GM12878 (cell line): ENCODE results near the gene NOSTRIN. TPM values are rescaled to one million over a fixed set of nuclear protein-coding genes. Genes with fewer than 3 reads are reported as not detected.

Experiments
- ATAC-seq: fragments of 200-7000 bp; cut with Tn5 transposase; 3 replicates; pipeline ENCODE4 v1.9.1; 2020; ENCODE audit warnings: mild to moderate bottlenecking, moderate library complexity
- BruUV-seq: library from RNA; stranded (reverse); fragments of 400-500 nt; replicated peaks from 2 replicates; lab custom pipeline; 2021; lab: Mats Ljungman, UMichigan
- CTCF ChIA-PET: fragments of 300-600 bp; sonication (Branson Sonifier 250); formaldehyde crosslinking; extraction: SDS; loops from one replicate; lab custom pipeline; 2021; ENCODE audit warnings: inconsistent platforms; lab: Yijun Ruan, JAX
- POLR2A ChIA-PET: fragments of 350-600 bp; formaldehyde crosslinking; extraction: SDS; loops from one replicate; lab custom pipeline; 2021; ENCODE audit warnings: inconsistent platforms; lab: Charles Lee
- RAD21 ChIA-PET: fragments of 300-600 bp; sonication (Branson Sonifier 250); formaldehyde crosslinking; loops from one replicate; lab custom pipeline; 2023; ENCODE audit warnings: antibody characterized with exemption; ENCODE audit not compliant: unreplicated experiment; lab: Charles Lee
- SMC1A ChIA-PET: fragments of 300-600 bp; sonication (Branson Sonifier 250); formaldehyde crosslinking; loops from one replicate; lab custom pipeline; 2023; ENCODE audit not compliant: unreplicated experiment, uncharacterized antibody; lab: Charles Lee
- DNase-seq: peaks from one replicate; pipeline ENCODE4 v3.0.0-alpha.2; 2011; ENCODE audit warnings: low read depth, low spot score
- FAIRE-seq: peaks from 3 replicates; lab custom pipeline; 2011; peaks lifted over from hg19 to GRCh38; lab: Jason Lieb, UNC
- H2AFZ ChIP-seq: 2 replicates; pipeline ENCODE4 v1.6.0; 2011; ENCODE audit warnings: low read depth, low read length, control low read depth; ENCODE audit not compliant: control insufficient read depth
- H3K27ac ChIP-seq: 2 replicates; pipeline ENCODE4 v1.5.1; 2011; ENCODE audit warnings: control low read depth; ENCODE audit not compliant: control insufficient read depth, insufficient read depth
- H3K27me3 ChIP-seq, 2 experiments: replicated peaks in 1 of 2; 2 replicates each; pipeline versions ENCODE4 v1.6.0 to v1.6.1; 2011; ENCODE audit warnings: low read length in 1 of 2; ENCODE audit not compliant: control insufficient read depth in 2 of 2, insufficient read depth in 2 of 2
- H3K36me3 ChIP-seq, 2 experiments: 2 replicates each; pipeline ENCODE4 v1.5.1; 2011; ENCODE audit warnings: low read length in 1 of 2; ENCODE audit not compliant: control insufficient read depth in 2 of 2, insufficient read depth in 2 of 2
- H3K4me1 ChIP-seq: 2 replicates; pipeline ENCODE4 v1.6.1; 2011; ENCODE audit warnings: mild to moderate bottlenecking, low read length, moderate library complexity, mixed read lengths; ENCODE audit not compliant: control insufficient read depth, insufficient read depth
- H3K4me2 ChIP-seq: 2 replicates; pipeline ENCODE4 v1.6.0; 2011; ENCODE audit warnings: control low read depth; ENCODE audit not compliant: control insufficient read depth, insufficient read depth
- H3K4me3 ChIP-seq: fragments of 200-600 bp; sonication (generic); 2 replicates; pipeline ENCODE4 v1.5.1; 2016
- H3K79me2 ChIP-seq: 2 replicates; pipeline ENCODE4 v1.6.0; 2011; ENCODE audit warnings: low read length; ENCODE audit not compliant: control insufficient read depth, insufficient read depth
- H3K9ac ChIP-seq: 2 replicates; pipeline ENCODE4 v1.8.0; 2011; ENCODE audit warnings: low read length, control low read depth, mixed read lengths; ENCODE audit not compliant: control insufficient read depth, insufficient read depth
- H3K9me3 ChIP-seq: replicated peaks from 3 replicates; pipeline ENCODE4 v1.5.1; 2011; ENCODE audit warnings: mild to moderate bottlenecking, low read length; ENCODE audit not compliant: control insufficient read depth, insufficient read depth
- H4K20me1 ChIP-seq: 2 replicates; pipeline ENCODE4 v1.6.0; 2011; ENCODE audit not compliant: control insufficient read depth, insufficient read depth
- KLF5 ChIP-seq: fragments of 450-650 bp; IDR thresholded peaks from 2 replicates; pipeline ENCODE4 v1.6.1; 2014; ENCODE audit warnings: mild to moderate bottlenecking; ENCODE audit not compliant: partially characterized antibody
- NFIC ChIP-seq: IDR thresholded peaks from 2 replicates; pipeline ENCODE4 v1.6.1; 2012; ENCODE audit warnings: low read depth, mild to moderate bottlenecking, inconsistent platforms, low read length, moderate library complexity
- POLR2A ChIP-seq: IDR thresholded peaks from 2 replicates; pipeline ENCODE4 v1.6.1; 2011; ENCODE audit warnings: low read depth, mild to moderate bottlenecking, low read length
- SIX5 ChIP-seq: IDR thresholded peaks from 2 replicates; pipeline ENCODE4 v1.6.1; 2011; ENCODE audit warnings: mild to moderate bottlenecking, low read depth, low read length, moderate library complexity; ENCODE audit not compliant: severe bottlenecking
- TCF12 ChIP-seq: IDR thresholded peaks from 2 replicates; pipeline ENCODE4 v1.6.1; 2011; ENCODE audit warnings: low read depth, mild to moderate bottlenecking, low read length
- TCF7 ChIP-seq: IDR thresholded peaks from 2 replicates; pipeline ENCODE4 v1.6.1; 2014; ENCODE audit warnings: antibody characterized with exemption, borderline replicate concordance
- YBX1 ChIP-seq: fragments of 450-650 bp; IDR thresholded peaks from 2 replicates; pipeline ENCODE4 v1.6.1; 2016; ENCODE audit warnings: antibody characterized with exemption
- ZBED1 ChIP-seq: IDR thresholded peaks from 2 replicates; pipeline ENCODE4 v1.6.1; 2016; ENCODE audit warnings: borderline replicate concordance
- ZNF622 ChIP-seq: fragments of 450-650 bp; IDR thresholded peaks from 2 replicates; pipeline ENCODE4 v1.6.1; 2017; ENCODE audit warnings: mild to moderate bottlenecking, inconsistent platforms
- WGBS: methylation state at CpG from one replicate; pipeline ENCODE4 v1.1.6; 2016; ENCODE audit warnings: low lambda C conversion rate; ENCODE audit not compliant: insufficient replicate concordance, insufficient coverage; ENCODE audit errors: missing lambda C conversion rate; 5-methylcytosine and 5-hydroxymethylcytosine counted together
- in situ Hi-C: fragments of 300-500 bp; cut with MboI; formaldehyde crosslinking; loops from 9 replicates; pipeline ENCODE4 v1.14.3; 2018; ENCODE audit warnings: mixed read lengths
- intact Hi-C: fragments of 100-400 bp; cut with micrococcal nuclease; formaldehyde crosslinking; loops from one replicate; pipeline ENCODE4 v1.14.2; 2022; ENCODE audit not compliant: unreplicated experiment
- polyA plus RNA-seq, 11 experiments: library from polyadenylated mRNA; depleted of rRNA in 4 of 11; unstranded in 6 of 11; stranded (reverse) in 5 of 11; fragments of >200 nt; fragmentation: Nextera tagmentation in 4 of 11; fragmentation: Illumina TruSeq in 1 of 11; extraction: Ambion mirVana in 4 of 11; extraction: Trizol in 1 of 11; gene quantifications; 1 replicate in 1 of 11; 2 replicates in 10 of 11; pipeline versions ENCODE4 v1.2.1 to v1.2.3, GENCODE V29; 2011 to 2016; ENCODE audit warnings: inconsistent platforms in 2 of 11, missing spikeins in 2 of 11, low read depth in 1 of 11
- total RNA-seq, 4 experiments: library from RNA; depleted of rRNA in 3 of 4; stranded (reverse); fragments of >200 nt in 3 of 4; fragmentation: Illumina TruSeq in 1 of 4; extraction: Trizol in 1 of 4; gene quantifications; 2 replicates each; pipeline versions ENCODE4 v1.2.1 to v1.2.3, GENCODE V29; 2013 to 2021
- TF ChIP-seq, protein P1 (sequence below): fragments of 450-650 bp; IDR thresholded peaks from 2 replicates; pipeline ENCODE4 v1.6.1; 2017; ENCODE audit warnings: mild to moderate bottlenecking, low read depth, inconsistent platforms; ENCODE audit not compliant: poor library complexity, severe bottlenecking
- TF ChIP-seq, protein P2 (sequence below): fragments of 450-650 bp; formaldehyde crosslinking; IDR thresholded peaks from 2 replicates; pipeline ENCODE4 v1.5.0; 2022; ENCODE audit warnings: mild to moderate bottlenecking, missing genetic modification characterization
- TF ChIP-seq, protein P3 (sequence below): fragments of 450-650 bp; IDR thresholded peaks from 2 replicates; pipeline ENCODE4 v1.6.1; 2016; ENCODE audit warnings: mild to moderate bottlenecking
- TF ChIP-seq, protein P4 (sequence below): fragments of 450-650 bp; IDR thresholded peaks from 2 replicates; pipeline ENCODE4 v1.6.1; 2016; ENCODE audit warnings: mild to moderate bottlenecking, moderate library complexity, borderline replicate concordance

The NOSTRIN gene
- total and polyA plus RNA-seq, 10 of the 15 experiments (the other 5 are each of a cell fraction or from before 2014, with no cell fraction given) = 0.13 to 0.42 (median 0.37) TPM; not detected in 5

DNA sequence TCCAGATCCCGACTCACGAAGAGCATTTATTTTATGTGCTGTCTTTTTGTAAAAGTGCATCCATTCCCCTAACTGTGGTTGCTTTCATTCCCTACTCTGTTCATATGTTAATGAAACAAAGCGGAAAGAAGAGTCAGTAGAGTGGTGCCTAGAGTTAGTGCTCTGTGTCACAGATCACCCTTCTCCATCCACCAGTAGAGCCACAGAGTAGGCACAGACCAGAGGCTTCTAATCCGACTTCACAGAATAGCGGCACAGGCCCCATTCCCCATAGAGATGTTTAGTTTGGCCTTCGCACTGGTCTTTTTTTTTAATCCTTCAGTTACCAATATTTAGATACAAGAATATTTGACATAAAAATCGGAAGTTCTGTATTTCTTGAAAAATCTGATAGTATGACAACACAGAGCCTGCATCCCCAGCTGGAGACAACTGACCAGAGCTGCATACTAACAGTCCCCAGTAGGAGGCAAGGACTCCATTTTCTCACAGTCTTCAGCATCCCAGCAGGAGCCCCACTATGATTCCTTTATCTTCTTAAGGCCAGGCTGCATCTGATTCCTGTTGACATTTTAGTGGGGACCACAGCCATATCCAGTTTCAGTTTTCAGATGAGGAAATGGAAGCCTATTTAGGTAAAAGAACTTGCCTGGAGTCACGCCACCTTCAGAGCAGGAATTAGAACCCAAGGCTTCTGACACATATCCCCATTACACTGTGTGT, 105.7 kb downstream of the NOSTRIN start:
- Histone ChIP-seq H2AFZ (no peak overlapping the region), H3K27me3 (peaks cover 2 to 7% of the 10 kb centered on the region in 2 experiments; a peak in 3 of 4 replicates), H3K4me1 (no peaks in the 10 kb centered on the region), H3K36me3 (no peaks in the 10 kb centered on the region), H3K4me2 (no peak overlapping the region), H3K27ac (no peak overlapping the region), H3K4me3 (no peak overlapping the region), H4K20me1 (no peaks in the 10 kb centered on the region), H3K9ac (no peak overlapping the region), H3K9me3 (no peaks in the 10 kb centered on the region), H3K79me2 (no peaks in the 10 kb centered on the region)
- SMC1A ChIA-PET = no interaction called here
- intact Hi-C loops (no loop called here), in situ Hi-C loops (no loop called here)
- CTCF ChIA-PET = no interaction called here
- RAD21 ChIA-PET = no interaction called here
- FAIRE-seq (no peak), ATAC-seq (no peak), DNase-seq (no peak)
- POLR2A ChIA-PET = no interaction called here
- WGBS = 74% methylated on average over 8 of the region's 8 CpGs
- no TSS peak for BruUV-seq
- TF ChIP-seq ZNF622 (no peak), POLR2A (no peak), TCF12 (no peak), SIX5 (no peak), KLF5 (no peak), TCF7 (no peak), NFIC (no peak), YBX1 (no peak), ZBED1 (no peak)
- TF ChIP-seq, protein P1, sequence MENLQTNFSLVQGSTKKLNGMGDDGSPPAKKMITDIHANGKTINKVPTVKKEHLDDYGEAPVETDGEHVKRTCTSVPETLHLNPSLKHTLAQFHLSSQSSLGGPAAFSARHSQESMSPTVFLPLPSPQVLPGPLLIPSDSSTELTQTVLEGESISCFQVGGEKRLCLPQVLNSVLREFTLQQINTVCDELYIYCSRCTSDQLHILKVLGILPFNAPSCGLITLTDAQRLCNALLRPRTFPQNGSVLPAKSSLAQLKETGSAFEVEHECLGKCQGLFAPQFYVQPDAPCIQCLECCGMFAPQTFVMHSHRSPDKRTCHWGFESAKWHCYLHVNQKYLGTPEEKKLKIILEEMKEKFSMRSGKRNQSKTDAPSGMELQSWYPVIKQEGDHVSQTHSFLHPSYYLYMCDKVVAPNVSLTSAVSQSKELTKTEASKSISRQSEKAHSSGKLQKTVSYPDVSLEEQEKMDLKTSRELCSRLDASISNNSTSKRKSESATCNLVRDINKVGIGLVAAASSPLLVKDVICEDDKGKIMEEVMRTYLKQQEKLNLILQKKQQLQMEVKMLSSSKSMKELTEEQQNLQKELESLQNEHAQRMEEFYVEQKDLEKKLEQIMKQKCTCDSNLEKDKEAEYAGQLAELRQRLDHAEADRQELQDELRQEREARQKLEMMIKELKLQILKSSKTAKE = no peak
- TF ChIP-seq, protein P2, sequence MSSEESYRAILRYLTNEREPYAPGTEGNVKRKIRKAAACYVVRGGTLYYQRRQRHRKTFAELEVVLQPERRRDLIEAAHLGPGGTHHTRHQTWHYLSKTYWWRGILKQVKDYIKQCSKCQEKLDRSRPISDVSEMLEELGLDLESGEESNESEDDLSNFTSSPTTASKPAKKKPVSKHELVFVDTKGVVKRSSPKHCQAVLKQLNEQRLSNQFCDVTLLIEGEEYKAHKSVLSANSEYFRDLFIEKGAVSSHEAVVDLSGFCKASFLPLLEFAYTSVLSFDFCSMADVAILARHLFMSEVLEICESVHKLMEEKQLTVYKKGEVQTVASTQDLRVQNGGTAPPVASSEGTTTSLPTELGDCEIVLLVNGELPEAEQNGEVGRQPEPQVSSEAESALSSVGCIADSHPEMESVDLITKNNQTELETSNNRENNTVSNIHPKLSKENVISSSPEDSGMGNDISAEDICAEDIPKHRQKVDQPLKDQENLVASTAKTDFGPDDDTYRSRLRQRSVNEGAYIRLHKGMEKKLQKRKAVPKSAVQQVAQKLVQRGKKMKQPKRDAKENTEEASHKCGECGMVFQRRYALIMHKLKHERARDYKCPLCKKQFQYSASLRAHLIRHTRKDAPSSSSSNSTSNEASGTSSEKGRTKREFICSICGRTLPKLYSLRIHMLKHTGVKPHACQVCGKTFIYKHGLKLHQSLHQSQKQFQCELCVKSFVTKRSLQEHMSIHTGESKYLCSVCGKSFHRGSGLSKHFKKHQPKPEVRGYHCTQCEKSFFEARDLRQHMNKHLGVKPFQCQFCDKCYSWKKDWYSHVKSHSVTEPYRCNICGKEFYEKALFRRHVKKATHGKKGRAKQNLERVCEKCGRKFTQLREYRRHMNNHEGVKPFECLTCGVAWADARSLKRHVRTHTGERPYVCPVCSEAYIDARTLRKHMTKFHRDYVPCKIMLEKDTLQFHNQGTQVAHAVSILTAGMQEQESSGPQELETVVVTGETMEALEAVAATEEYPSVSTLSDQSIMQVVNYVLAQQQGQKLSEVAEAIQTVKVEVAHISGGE (CRISPR knock-in tag) = no peak
- TF ChIP-seq, protein P3, sequence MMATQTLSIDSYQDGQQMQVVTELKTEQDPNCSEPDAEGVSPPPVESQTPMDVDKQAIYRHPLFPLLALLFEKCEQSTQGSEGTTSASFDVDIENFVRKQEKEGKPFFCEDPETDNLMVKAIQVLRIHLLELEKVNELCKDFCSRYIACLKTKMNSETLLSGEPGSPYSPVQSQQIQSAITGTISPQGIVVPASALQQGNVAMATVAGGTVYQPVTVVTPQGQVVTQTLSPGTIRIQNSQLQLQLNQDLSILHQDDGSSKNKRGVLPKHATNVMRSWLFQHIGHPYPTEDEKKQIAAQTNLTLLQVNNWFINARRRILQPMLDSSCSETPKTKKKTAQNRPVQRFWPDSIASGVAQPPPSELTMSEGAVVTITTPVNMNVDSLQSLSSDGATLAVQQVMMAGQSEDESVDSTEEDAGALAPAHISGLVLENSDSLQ = no peak
- TF ChIP-seq, protein P4, sequence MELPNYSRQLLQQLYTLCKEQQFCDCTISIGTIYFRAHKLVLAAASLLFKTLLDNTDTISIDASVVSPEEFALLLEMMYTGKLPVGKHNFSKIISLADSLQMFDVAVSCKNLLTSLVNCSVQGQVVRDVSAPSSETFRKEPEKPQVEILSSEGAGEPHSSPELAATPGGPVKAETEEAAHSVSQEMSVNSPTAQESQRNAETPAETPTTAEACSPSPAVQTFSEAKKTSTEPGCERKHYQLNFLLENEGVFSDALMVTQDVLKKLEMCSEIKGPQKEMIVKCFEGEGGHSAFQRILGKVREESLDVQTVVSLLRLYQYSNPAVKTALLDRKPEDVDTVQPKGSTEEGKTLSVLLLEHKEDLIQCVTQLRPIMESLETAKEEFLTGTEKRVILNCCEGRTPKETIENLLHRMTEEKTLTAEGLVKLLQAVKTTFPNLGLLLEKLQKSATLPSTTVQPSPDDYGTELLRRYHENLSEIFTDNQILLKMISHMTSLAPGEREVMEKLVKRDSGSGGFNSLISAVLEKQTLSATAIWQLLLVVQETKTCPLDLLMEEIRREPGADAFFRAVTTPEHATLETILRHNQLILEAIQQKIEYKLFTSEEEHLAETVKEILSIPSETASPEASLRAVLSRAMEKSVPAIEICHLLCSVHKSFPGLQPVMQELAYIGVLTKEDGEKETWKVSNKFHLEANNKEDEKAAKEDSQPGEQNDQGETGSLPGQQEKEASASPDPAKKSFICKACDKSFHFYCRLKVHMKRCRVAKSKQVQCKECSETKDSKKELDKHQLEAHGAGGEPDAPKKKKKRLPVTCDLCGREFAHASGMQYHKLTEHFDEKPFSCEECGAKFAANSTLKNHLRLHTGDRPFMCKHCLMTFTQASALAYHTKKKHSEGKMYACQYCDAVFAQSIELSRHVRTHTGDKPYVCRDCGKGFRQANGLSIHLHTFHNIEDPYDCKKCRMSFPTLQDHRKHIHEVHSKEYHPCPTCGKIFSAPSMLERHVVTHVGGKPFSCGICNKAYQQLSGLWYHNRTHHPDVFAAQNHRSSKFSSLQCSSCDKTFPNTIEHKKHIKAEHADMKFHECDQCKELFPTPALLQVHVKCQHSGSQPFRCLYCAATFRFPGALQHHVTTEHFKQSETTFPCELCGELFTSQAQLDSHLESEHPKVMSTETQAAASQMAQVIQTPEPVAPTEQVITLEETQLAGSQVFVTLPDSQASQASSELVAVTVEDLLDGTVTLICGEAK = no peak
